Esophagus squamous epithelium (tissue), 4 donors: ENCODE measurements around the gene TULP4.
"Not testable (repeated sequence)": the region's sequence is repeated elsewhere in the genome, so short reads cannot be mapped to it uniquely, and the experiment has no call there.

Experiments used
- POLR2A ChIP-seq, 4 donors: fragments of 450-650 bp; IDR thresholded peaks; one replicate each; pipeline ENCODE4 v1.6.1; 2017; ENCODE audit warnings: antibody characterized with exemption in 4 of 4, mild to moderate bottlenecking in 4 of 4, moderate library complexity in 3 of 4
- TF ChIP-seq, protein P1 (sequence below), 6 experiments: fragments of 450-650 bp in 4 of 6; fragments of 200-600 bp in 2 of 6; sonication (generic) in 2 of 6; IDR thresholded peaks; one replicate each; pipeline ENCODE4 v1.5.1; 2016 to 2019; ENCODE audit warnings: antibody characterized with exemption in 6 of 6, mild to moderate bottlenecking in 4 of 6, moderate library complexity in 4 of 6

DNA sequence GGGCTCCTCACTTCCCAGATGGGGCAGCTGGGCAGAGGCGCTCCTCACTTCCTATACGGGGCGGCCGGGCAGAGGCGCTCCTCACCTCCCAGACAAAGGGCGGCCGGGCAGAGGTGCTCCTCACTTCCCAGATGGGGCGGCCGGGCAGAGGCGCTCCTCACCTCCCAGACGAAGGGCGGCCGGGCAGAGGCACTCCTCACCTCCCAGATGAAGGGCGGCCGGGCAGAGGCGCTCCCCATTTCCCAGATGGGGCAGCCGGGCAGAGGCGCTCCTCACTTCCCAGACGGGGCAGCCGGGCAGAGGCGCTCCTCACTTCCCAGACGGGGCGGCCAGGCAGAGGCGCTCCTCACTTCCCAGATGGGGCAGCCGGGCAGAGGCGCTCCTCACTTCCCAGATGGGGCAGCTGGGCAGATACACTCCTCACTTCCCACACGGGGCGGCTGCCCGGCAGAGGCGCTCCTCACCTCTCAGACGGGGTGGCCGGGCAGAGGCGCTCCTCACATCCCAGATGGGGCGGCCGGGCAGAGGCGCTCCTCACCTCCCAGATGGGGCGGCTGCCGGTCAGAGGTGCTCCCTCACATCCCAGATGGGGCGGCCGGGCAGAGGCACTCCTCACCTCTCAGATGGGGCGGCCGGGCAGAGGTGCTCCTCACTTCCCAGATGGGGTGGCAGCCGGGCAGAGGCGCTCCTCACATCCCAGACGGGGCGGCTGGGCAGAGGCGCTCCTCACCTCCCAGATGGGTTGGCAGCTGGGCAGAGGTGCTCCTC, 36.7 kb downstream of the TULP4 start:
- TF ChIP-seq, protein P1, sequence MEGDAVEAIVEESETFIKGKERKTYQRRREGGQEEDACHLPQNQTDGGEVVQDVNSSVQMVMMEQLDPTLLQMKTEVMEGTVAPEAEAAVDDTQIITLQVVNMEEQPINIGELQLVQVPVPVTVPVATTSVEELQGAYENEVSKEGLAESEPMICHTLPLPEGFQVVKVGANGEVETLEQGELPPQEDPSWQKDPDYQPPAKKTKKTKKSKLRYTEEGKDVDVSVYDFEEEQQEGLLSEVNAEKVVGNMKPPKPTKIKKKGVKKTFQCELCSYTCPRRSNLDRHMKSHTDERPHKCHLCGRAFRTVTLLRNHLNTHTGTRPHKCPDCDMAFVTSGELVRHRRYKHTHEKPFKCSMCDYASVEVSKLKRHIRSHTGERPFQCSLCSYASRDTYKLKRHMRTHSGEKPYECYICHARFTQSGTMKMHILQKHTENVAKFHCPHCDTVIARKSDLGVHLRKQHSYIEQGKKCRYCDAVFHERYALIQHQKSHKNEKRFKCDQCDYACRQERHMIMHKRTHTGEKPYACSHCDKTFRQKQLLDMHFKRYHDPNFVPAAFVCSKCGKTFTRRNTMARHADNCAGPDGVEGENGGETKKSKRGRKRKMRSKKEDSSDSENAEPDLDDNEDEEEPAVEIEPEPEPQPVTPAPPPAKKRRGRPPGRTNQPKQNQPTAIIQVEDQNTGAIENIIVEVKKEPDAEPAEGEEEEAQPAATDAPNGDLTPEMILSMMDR (IDR thresholded peaks at IDR 0.05) = not testable (repeated sequence)
- not testable (repeated sequence) for TF ChIP-seq POLR2A (IDR thresholded peaks at IDR 0.05)
